Caki2 (cell line): Measurements from ENCODE around the gene TBL1XR1. TPM values are rescaled to one million over a fixed set of nuclear protein-coding genes. Genes with fewer than 3 reads are reported as not detected.

Experiments used
- DNase-seq: peaks from one replicate; pipeline ENCODE4 v3.0.0-alpha.2; 2015; ENCODE audit warnings: low read depth
- in situ Hi-C: cut with HindIII; loops from 2 replicates; pipeline ENCODE4 v1.10.0; 2016; ENCODE audit warnings: low sequenced_read_pairs, low pct_unique_long_range_greater_than_20kb, mixed read lengths
- total RNA-seq: library from RNA; depleted of rRNA; stranded (reverse); fragments of >200 nt; shearing (Covaris generic); gene quantifications from 2 replicates; pipeline ENCODE4 v1.2.3, GENCODE V29; 2014; ENCODE audit warnings: low replicate concordance

TBL1XR1 gene
- total RNA-seq, 1 experiment from 2014 or later = 178 TPM

- in situ Hi-C loops = no loop called here
- no peak for DNase-seq
Measured at GRCh38 chr3:177131927-177132636, 65.2 kb downstream of the TBL1XR1 start.

GRCh38 chr3:177127008-177127407, 70.3 kb downstream of the TBL1XR1 start:
- in situ Hi-C loops = no loop called here
- DNase-seq = no peak

GRCh38 chr3:177126015-177126773, 71.1 kb downstream of the TBL1XR1 start:
- in situ Hi-C loops = no loop called here
- DNase-seq = peak; percentile 31

GRCh38 chr3:177124882-177125281, 72.4 kb downstream of the TBL1XR1 start:
- in situ Hi-C loops = no loop called here
- no peak for DNase-seq

GRCh38 chr3:177123822-177124221, 73.5 kb downstream of the TBL1XR1 start:
- in situ Hi-C loops = no loop called here
- no peak for DNase-seq

- peak; percentile 27 for DNase-seq
- in situ Hi-C loops = no loop called here
Measured at GRCh38 chr3:177122183-177122856, 75.0 kb downstream of the TBL1XR1 start.

GRCh38 chr3:177119829-177120228, 77.5 kb downstream of the TBL1XR1 start:
- in situ Hi-C loops = no loop called here
- no peak for DNase-seq

- no peak for DNase-seq
- in situ Hi-C loops = no loop called here
Measured at GRCh38 chr3:177114253-177114652, 83.0 kb downstream of the TBL1XR1 start.

- in situ Hi-C loops = no loop called here
- peak; percentile 46 for DNase-seq
Measured at GRCh38 chr3:177111541-177111949, 85.7 kb downstream of the TBL1XR1 start.

- no peak for DNase-seq
- in situ Hi-C loops = no loop called here
Measured at GRCh38 chr3:177110895-177111294, 86.4 kb downstream of the TBL1XR1 start.

GRCh38 chr3:177110386-177110785, 86.9 kb downstream of the TBL1XR1 start:
- no peak for DNase-seq
- in situ Hi-C loops = no loop called here

GRCh38 chr3:177109688-177110330, 87.5 kb downstream of the TBL1XR1 start:
- no peak for DNase-seq
- in situ Hi-C loops = no loop called here

GRCh38 chr3:177108648-177109047, 88.6 kb downstream of the TBL1XR1 start:
- in situ Hi-C loops = no loop called here
- DNase-seq = no peak

GRCh38 chr3:177107461-177108239, 89.6 kb downstream of the TBL1XR1 start:
- in situ Hi-C loops = no loop called here
- no peak for DNase-seq

- DNase-seq = no peak
Measured at GRCh38 chr3:177106594-177106993, 90.7 kb downstream of the TBL1XR1 start.

GRCh38 chr3:177106184-177106583, 91.1 kb downstream of the TBL1XR1 start:
- in situ Hi-C loops = no loop called here
- DNase-seq = no peak

More at GRCh38 chr3:177106594-177106993, 90.7 kb downstream of the TBL1XR1 start:
- in situ Hi-C loops = no loop called here

- in situ Hi-C loops = no loop called here
- DNase-seq = no peak
Measured at GRCh38 chr3:177105623-177106022, 91.7 kb downstream of the TBL1XR1 start.
